ENCODE data around the gene HSF4. TPM values are rescaled to one million over a fixed set of nuclear protein-coding genes. Genes with fewer than 3 reads are reported as not detected.

HSF4 gene
- total RNA-seq, 1 donor from 2014 or later: 0.63 TPM

- no peak for DNase-seq (ENCODE audit: low read depth)
- no peak for TF ChIP-seq CTCF (conservative IDR thresholded peaks at IDR 0.05; ENCODE audit: low read depth, low read length)
- H3K4me3 ChIP-seq (ENCODE audit: low read depth, low read length): no peak overlapping the region
Measured at GRCh38 chr16:67167588-67167987, 3.0 kb downstream of the HSF4 start.

- no peak overlapping the region for H3K4me3 ChIP-seq (ENCODE audit: low read depth, low read length)
- DNase-seq (ENCODE audit: low read depth): no peak
- no peak for TF ChIP-seq CTCF (conservative IDR thresholded peaks at IDR 0.05; ENCODE audit: low read depth, low read length)
Measured at GRCh38 chr16:67169011-67169451, 4.5 kb downstream of the HSF4 start.

- TF ChIP-seq CTCF (conservative IDR thresholded peaks at IDR 0.05; ENCODE audit: low read depth, low read length): peak; percentile 72
- H3K4me3 ChIP-seq (ENCODE audit: low read depth, low read length): peak overlapping the region; percentile 65
- DNase-seq (ENCODE audit: low read depth): no peak
Measured at GRCh38 chr16:67169642-67170167, 5.2 kb downstream of the HSF4 start.

- H3K4me3 ChIP-seq (ENCODE audit: low read depth, low read length): peak within 1 kb of the TSS; percentile 65
- no peak for DNase-seq (ENCODE audit: low read depth)
- no peak for TF ChIP-seq CTCF (conservative IDR thresholded peaks at IDR 0.05; ENCODE audit: low read depth, low read length)
Measured at GRCh38 chr16:67170168-67170948, 5.8 kb downstream of the HSF4 start, which contains the start of gene NOL3. NOL3 (plus strand) TSS chr16:67170538.

- peak overlapping the region; percentile 65 for H3K4me3 ChIP-seq (ENCODE audit: low read depth, low read length)
- TF ChIP-seq CTCF (conservative IDR thresholded peaks at IDR 0.05; ENCODE audit: low read depth, low read length): no peak
- DNase-seq (ENCODE audit: low read depth): no peak
Measured at GRCh38 chr16:67170949-67171649, 6.6 kb downstream of the HSF4 start.

GRCh38 chr16:67173323-67173722, 8.8 kb downstream of the HSF4 start:
- TF ChIP-seq CTCF (conservative IDR thresholded peaks at IDR 0.05; ENCODE audit: low read depth, low read length): no peak
- peak overlapping the region; percentile 65 for H3K4me3 ChIP-seq (ENCODE audit: low read depth, low read length)
- DNase-seq (ENCODE audit: low read depth): no peak
